H1 (cell line): Measurements from ENCODE around the gene CLDN12. TPM values are rescaled to one million over a fixed set of nuclear protein-coding genes. Genes with fewer than 3 reads are reported as not detected.

Experiments used
- CTCF ChIA-PET: fragments of 300-600 bp; sonication (Branson Sonifier 250); formaldehyde crosslinking; loops from one replicate; lab custom pipeline; 2021; ENCODE audit not compliant: partially characterized antibody; lab: Charles Lee
- POLR2A ChIA-PET: fragments of 300-600 bp; sonication (Branson Sonifier 250); formaldehyde crosslinking; loops from one replicate; lab custom pipeline; 2021; ENCODE audit warnings: inconsistent platforms; ENCODE audit not compliant: partially characterized antibody; lab: Charles Lee
- DNase-seq, 2 experiments: peaks; one replicate each; pipeline versions ENCODE4 v3.0.0 to v3.0.0-alpha.2; 2010 to 2022; ENCODE audit warnings: low spot score in 2 of 2, low read depth in 1 of 2, mixed read lengths in 1 of 2
- FAIRE-seq: peaks from 2 replicates; lab custom pipeline; 2011; peaks lifted over from hg19 to GRCh38; lab: Jason Lieb, UNC
- H2AFZ ChIP-seq: 2 replicates; pipeline ENCODE4 v1.8.1; 2012; ENCODE audit warnings: low read length, inconsistent platforms
- H2AK5ac ChIP-seq: 2 replicates; pipeline ENCODE4 v1.6.1; 2013; ENCODE audit warnings: low read depth, low read length
- H2BK120ac ChIP-seq: replicated peaks from 2 replicates; pipeline ENCODE3; 2013; ENCODE audit warnings: low read depth, low read length, inconsistent platforms
- H2BK12ac ChIP-seq: 2 replicates; pipeline ENCODE4 v1.6.1; 2013; ENCODE audit warnings: low read depth, low read length
- H2BK15ac ChIP-seq: 2 replicates; pipeline ENCODE4 v1.6.1; 2013; ENCODE audit warnings: low read length
- H2BK20ac ChIP-seq: 2 replicates; pipeline ENCODE4 v1.6.1; 2013; ENCODE audit warnings: low read length
- H2BK5ac ChIP-seq: 2 replicates; pipeline ENCODE4 v1.6.1; 2013; ENCODE audit warnings: low read depth, low read length
- H3K14ac ChIP-seq: 2 replicates; pipeline ENCODE4 v1.6.1; 2013; ENCODE audit warnings: inconsistent platforms; ENCODE audit not compliant: insufficient read length
- H3K18ac ChIP-seq: 2 replicates; pipeline ENCODE4 v1.6.1; 2013; ENCODE audit warnings: low read length; ENCODE audit errors: extremely low read depth
- H3K23ac ChIP-seq: 2 replicates; pipeline ENCODE4 v1.6.1; 2013; ENCODE audit warnings: inconsistent platforms; ENCODE audit not compliant: insufficient read length
- H3K23me2 ChIP-seq: 2 replicates; pipeline ENCODE4 v1.6.1; 2013; ENCODE audit warnings: low read depth, low read length
- H3K27ac ChIP-seq: 2 replicates; pipeline ENCODE4 v1.6.1; 2011; ENCODE audit warnings: low read depth, low read length, inconsistent platforms
- H3K27me3 ChIP-seq, 4 experiments: replicated peaks in 1 of 4; 1 replicate in 1 of 4; 2 replicates in 3 of 4; pipeline versions ENCODE4 v1.6.1 to v1.8.1; 2011 to 2013; ENCODE audit warnings: low read length in 3 of 4, mild to moderate bottlenecking in 3 of 4, inconsistent platforms in 2 of 4, mixed read lengths in 2 of 4, moderate library complexity in 1 of 4; ENCODE audit not compliant: control insufficient read depth in 3 of 4, insufficient read depth in 3 of 4; ENCODE audit errors: extremely low read depth in 1 of 4
- H3K36me3 ChIP-seq, 4 experiments: 2 replicates each; pipeline versions ENCODE4 v1.6.1 to v1.8.1; 2011 to 2013; ENCODE audit warnings: mild to moderate bottlenecking in 4 of 4, low read length in 3 of 4, moderate library complexity in 2 of 4, control low read depth in 1 of 4, inconsistent platforms in 1 of 4; ENCODE audit not compliant: insufficient read depth in 4 of 4, control insufficient read depth in 2 of 4
- H3K4ac ChIP-seq: replicated peaks from 2 replicates; pipeline ENCODE3; 2013; ENCODE audit warnings: low read length, low read depth, mixed read lengths, inconsistent platforms; ENCODE audit not compliant: insufficient read length
- H3K4me1 ChIP-seq, 4 experiments: replicated peaks in 1 of 4; 1 replicate in 1 of 4; 2 replicates in 3 of 4; pipeline versions ENCODE4 v1.6.1 to v1.8.1; 2011 to 2013; ENCODE audit warnings: low read length in 3 of 4, inconsistent platforms in 2 of 4, mixed read lengths in 1 of 4; ENCODE audit not compliant: insufficient read depth in 4 of 4, control insufficient read depth in 3 of 4
- H3K4me2 ChIP-seq, 2 experiments: 2 replicates each; pipeline versions ENCODE4 v1.6.1 to v1.8.1; 2011 to 2013; ENCODE audit warnings: low read depth in 2 of 2, low read length in 2 of 2, control low read depth in 1 of 2, inconsistent platforms in 1 of 2, mild to moderate bottlenecking in 1 of 2; ENCODE audit not compliant: insufficient read depth in 1 of 2
- H3K4me3 ChIP-seq, 4 experiments: fragments of 200-600, 300-600 bp in 1 of 4; sonication (generic), shearing (Covaris generic), sonication (Bioruptor Twin) in 1 of 4; 2 replicates each; pipeline versions ENCODE4 v1.5.1 to v1.8.1; 2011 to 2016; ENCODE audit warnings: low read length in 4 of 4, low read depth in 3 of 4, control low read depth in 2 of 4, inconsistent platforms in 2 of 4, mild to moderate bottlenecking in 2 of 4, mixed read lengths in 1 of 4, moderate library complexity in 1 of 4; ENCODE audit not compliant: insufficient read depth in 2 of 4; ENCODE audit errors: extremely low read depth in 1 of 4
- H3K56ac ChIP-seq: replicated peaks from 2 replicates; pipeline ENCODE3; 2013; ENCODE audit warnings: low read depth, mild to moderate bottlenecking, mixed read lengths, low read length, inconsistent platforms; ENCODE audit not compliant: insufficient read length
- H3K79me1 ChIP-seq: 2 replicates; pipeline ENCODE4 v1.6.1; 2013; ENCODE audit warnings: low read depth, low read length, control low read depth
- H3K79me2 ChIP-seq, 2 experiments: 2 replicates each; pipeline versions ENCODE4 v1.6.1 to v1.8.1; 2012 to 2013; ENCODE audit warnings: low read length in 2 of 2, mild to moderate bottlenecking in 2 of 2, inconsistent platforms in 1 of 2; ENCODE audit not compliant: insufficient read depth in 2 of 2, control insufficient read depth in 1 of 2
- H3K9ac ChIP-seq, 4 experiments: replicated peaks in 1 of 4; 1 replicate in 1 of 4; 2 replicates in 3 of 4; pipeline versions ENCODE4 v1.6.1 to v1.8.1; 2011 to 2013; ENCODE audit warnings: low read depth in 3 of 4, low read length in 3 of 4, control low read depth in 2 of 4, mild to moderate bottlenecking in 2 of 4, moderate library complexity in 2 of 4, inconsistent platforms in 1 of 4; ENCODE audit errors: extremely low read depth in 1 of 4
- H3K9me3 ChIP-seq, 2 experiments: 2 replicates each; pipeline versions ENCODE4 v1.6.1 to v1.8.1; 2012 to 2013; ENCODE audit warnings: mild to moderate bottlenecking in 2 of 2, moderate library complexity in 2 of 2, control low read depth in 1 of 2, inconsistent platforms in 1 of 2, low read depth in 1 of 2, low read length in 1 of 2, mixed read lengths in 1 of 2; ENCODE audit not compliant: insufficient read depth in 2 of 2
- H4K20me1 ChIP-seq, 2 experiments: replicated peaks in 1 of 2; 2 replicates each; pipeline versions ENCODE3 to v1.8.1; 2011 to 2013; ENCODE audit warnings: inconsistent platforms in 2 of 2, low read length in 2 of 2, mild to moderate bottlenecking in 1 of 2; ENCODE audit not compliant: insufficient read depth in 2 of 2, control insufficient read depth in 1 of 2
- H4K5ac ChIP-seq: 2 replicates; pipeline ENCODE4 v1.6.1; 2013; ENCODE audit warnings: low read length, low read depth, mixed read lengths, inconsistent platforms; ENCODE audit not compliant: insufficient read length
- H4K8ac ChIP-seq: 2 replicates; pipeline ENCODE4 v1.8.0; 2013; ENCODE audit warnings: mild to moderate bottlenecking, moderate library complexity, low read length, inconsistent platforms; ENCODE audit not compliant: insufficient read depth; ENCODE audit errors: extremely low read depth
- H4K91ac ChIP-seq: replicated peaks from 2 replicates; pipeline ENCODE3; 2013; ENCODE audit warnings: low read length, mixed read lengths, inconsistent platforms; ENCODE audit not compliant: insufficient read length
- GABPA ChIP-seq: IDR thresholded peaks from 2 replicates; pipeline ENCODE4 v1.6.1; 2011; ENCODE audit warnings: mild to moderate bottlenecking, low read length, moderate library complexity, borderline replicate concordance; ENCODE audit not compliant: insufficient read depth
- RAD21 ChIP-seq, 2 experiments: IDR thresholded peaks in 1 of 2; conservative IDR thresholded peaks in 1 of 2; 2 replicates each; pipeline ENCODE4 v1.6.1; 2011; ENCODE audit warnings: low read depth in 2 of 2, low read length in 2 of 2, improper control_type of control experiment in 1 of 2, inconsistent platforms in 1 of 2, mild to moderate bottlenecking in 1 of 2, moderate library complexity in 1 of 2
- TAF7 ChIP-seq: optimal IDR thresholded peaks from 2 replicates; pipeline ENCODE3; 2011; ENCODE audit warnings: low read depth, mild to moderate bottlenecking, inconsistent platforms, low read length, moderate library complexity, borderline replicate concordance
- WGBS, 2 experiments: shearing (Covaris generic) in 1 of 2; methylation state at CpG; one replicate each; pipeline versions ENCODE4 v1.1.6 to v1.1.7; 2013 to 2015; ENCODE audit warnings: low lambda C conversion rate in 2 of 2, mixed read lengths in 2 of 2, inconsistent platforms in 1 of 2, low coverage in 1 of 2, missing lambda C conversion rate in 1 of 2; ENCODE audit not compliant: insufficient replicate concordance in 2 of 2, insufficient coverage in 1 of 2, insufficient read length in 1 of 2; ENCODE audit errors: extremely low coverage in 1 of 2, missing lambda C conversion rate in 1 of 2; 5-methylcytosine and 5-hydroxymethylcytosine counted together
- polyA plus RNA-seq, 7 experiments: library from polyadenylated mRNA; depleted of rRNA in 3 of 7; stranded (reverse) in 5 of 7; unstranded in 2 of 7; fragments of >200 nt in 5 of 7; fragments of 200-250 nt in 2 of 7; gene quantifications; 1 replicate in 5 of 7; 2 replicates in 1 of 7; 4 replicates in 1 of 7; pipeline versions ENCODE4 v1.2.1 to v1.2.3, GENCODE V29; 2011 to 2013; ENCODE audit warnings: missing spikeins in 2 of 7, mixed read lengths in 2 of 7
- total RNA-seq: library from RNA; stranded (reverse); fragmentation: NEBNext Ultra II Directional; extraction: Animal tissue kit (Norgen Biotek cat#: 25700); gene quantifications from 2 replicates; pipeline ENCODE4 v1.2.1, GENCODE V29; 2021
- TF ChIP-seq, protein P1 (sequence below), 3 experiments: IDR thresholded peaks; 1 replicate in 2 of 3; 2 replicates in 1 of 3; pipeline versions ENCODE4 v1.5.1 to v1.6.1; 2011; ENCODE audit warnings: low read length in 3 of 3, mild to moderate bottlenecking in 3 of 3, inconsistent platforms in 2 of 3, low read depth in 1 of 3, moderate library complexity in 1 of 3; ENCODE audit not compliant: insufficient read depth in 1 of 3; ENCODE audit errors: control extremely low read depth in 1 of 3

Gene CLDN12
- total and polyA plus RNA-seq, 2 of the 8 experiments (the other 6 are each of a cell fraction or from before 2014, with no cell fraction given) = 49.2 to 127 TPM

- Histone ChIP-seq H3K79me1 (no peaks in the 10 kb centered on the region), H3K14ac (no peak overlapping the region), H3K79me2 (no peaks in the 10 kb centered on the region), H2AFZ (no peak overlapping the region), H2BK15ac (no peak overlapping the region), H3K4me3 (no peak overlapping the region), H4K5ac (no peak overlapping the region), H3K36me3 (no peaks in the 10 kb centered on the region), H2BK120ac (no peak overlapping the region), H4K8ac (no peak overlapping the region), H3K27me3 (no peaks in the 10 kb centered on the region), H3K18ac (no peak overlapping the region), H2BK5ac (no peak overlapping the region), H3K9ac (no peak overlapping the region), H3K27ac (no peak overlapping the region), H3K4me1 (no peaks in the 10 kb centered on the region), H3K56ac (no peak overlapping the region), H3K4ac (no peak overlapping the region), H2AK5ac (no peak overlapping the region), H2BK20ac (no peak overlapping the region), H4K20me1 (no peaks in the 10 kb centered on the region), H3K23me2 (no peaks in the 10 kb centered on the region), H4K91ac (no peak overlapping the region), H3K9me3 (peaks cover 8 to 9% of the 10 kb centered on the region in 2 experiments), H2BK12ac (no peak overlapping the region), H3K23ac (no peak overlapping the region), H3K4me2 (no peak overlapping the region)
- TF ChIP-seq, protein P1, sequence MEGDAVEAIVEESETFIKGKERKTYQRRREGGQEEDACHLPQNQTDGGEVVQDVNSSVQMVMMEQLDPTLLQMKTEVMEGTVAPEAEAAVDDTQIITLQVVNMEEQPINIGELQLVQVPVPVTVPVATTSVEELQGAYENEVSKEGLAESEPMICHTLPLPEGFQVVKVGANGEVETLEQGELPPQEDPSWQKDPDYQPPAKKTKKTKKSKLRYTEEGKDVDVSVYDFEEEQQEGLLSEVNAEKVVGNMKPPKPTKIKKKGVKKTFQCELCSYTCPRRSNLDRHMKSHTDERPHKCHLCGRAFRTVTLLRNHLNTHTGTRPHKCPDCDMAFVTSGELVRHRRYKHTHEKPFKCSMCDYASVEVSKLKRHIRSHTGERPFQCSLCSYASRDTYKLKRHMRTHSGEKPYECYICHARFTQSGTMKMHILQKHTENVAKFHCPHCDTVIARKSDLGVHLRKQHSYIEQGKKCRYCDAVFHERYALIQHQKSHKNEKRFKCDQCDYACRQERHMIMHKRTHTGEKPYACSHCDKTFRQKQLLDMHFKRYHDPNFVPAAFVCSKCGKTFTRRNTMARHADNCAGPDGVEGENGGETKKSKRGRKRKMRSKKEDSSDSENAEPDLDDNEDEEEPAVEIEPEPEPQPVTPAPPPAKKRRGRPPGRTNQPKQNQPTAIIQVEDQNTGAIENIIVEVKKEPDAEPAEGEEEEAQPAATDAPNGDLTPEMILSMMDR (IDR thresholded peaks at IDR 0.05; ENCODE audit: control extremely low read depth in 1 of 3, insufficient read depth in 1 of 3, low read depth in 1 of 3, low read length in 3 of 3) = peak in 2 of 3 experiments; percentile 23 to 51; a peak in 2 of 4 replicates
- no peak for TF ChIP-seq TAF7
- TF ChIP-seq GABPA = no peak
- TF ChIP-seq RAD21 (IDR thresholded peaks at IDR 0.05 in 1 of 2, conservative IDR thresholded peaks at IDR 0.05 in 1 of 2; ENCODE audit: low read depth in 2 of 2, low read length in 2 of 2) = peak; percentile 35 to 48; a peak in 3 of 4 replicates
- CTCF ChIA-PET = interaction anchor here (0.9 to 1.7 kb wide), 3 partner anchors 12 to 126 kb away, joined by 3 to 6 read pairs (median 4); no protein-coding TSS in a partner anchor
- POLR2A ChIA-PET = no interaction called here
- FAIRE-seq (no peak), DNase-seq (no peak)
- WGBS, 2 experiments = 69% methylated on average over 4 of the region's 4 CpGs; no CpG with 5 or more reads in 1 of the 2 experiments
Observed at GRCh38 chr7:90459888-90460287, 56.6 kb downstream of the CLDN12 start.
